ENCODE data around the gene NXN. TPM values are rescaled to one million over a fixed set of nuclear protein-coding genes. Genes with fewer than 3 reads are reported as not detected.
A peak's percentile ranks its signal among the peaks of the same experiment; 100 is the strongest.

NXN gene
- total RNA-seq, 1 donor from 2014 or later: 53.1 TPM

- Mint-ChIP-seq H3K27me3 (no peaks in the 10 kb centered on the region), H3K36me3 (ENCODE audit: insufficient read depth) (peaks cover 3% of the 10 kb centered on the region)
- DNase-seq (ENCODE audit: low spot score, unreplicated experiment): no peak
Observed at GRCh38 chr17:866568-867103, 112.9 kb downstream of the NXN start.

GRCh38 chr17:864315-864714 is 115.3 kb downstream of the NXN start:
- H3K27me3 Mint-ChIP-seq: no peaks in the 10 kb centered on the region
- H3K4me3 Mint-ChIP-seq (ENCODE audit: low read depth): no peak overlapping the region
- peak overlapping the region; percentile 5 for H3K27ac Mint-ChIP-seq
- no peaks in the 10 kb centered on the region for H3K9me3 Mint-ChIP-seq (ENCODE audit: low read depth)
- H3K36me3 Mint-ChIP-seq (ENCODE audit: insufficient read depth): peaks cover 2% of the 10 kb centered on the region
- no peak for DNase-seq (ENCODE audit: low spot score, unreplicated experiment)
- TF ChIP-seq CTCF (IDR thresholded peaks at IDR 0.05; ENCODE audit: unreplicated experiment): no peak
- peaks cover 1% of the 10 kb centered on the region for H3K4me1 Mint-ChIP-seq (ENCODE audit: low read depth)

More at GRCh38 chr17:866568-867103, 112.9 kb downstream of the NXN start:
- H3K4me3 Mint-ChIP-seq (ENCODE audit: low read depth): no peak overlapping the region
- H3K4me1 Mint-ChIP-seq (ENCODE audit: low read depth): no peaks in the 10 kb centered on the region
- H3K27ac Mint-ChIP-seq: no peak overlapping the region
- H3K9me3 Mint-ChIP-seq (ENCODE audit: low read depth): no peaks in the 10 kb centered on the region
- no peak for TF ChIP-seq CTCF (IDR thresholded peaks at IDR 0.05; ENCODE audit: unreplicated experiment)

- Mint-ChIP-seq H3K4me1 (ENCODE audit: low read depth) (peaks cover 1% of the 10 kb centered on the region), H3K27ac (no peak overlapping the region), H3K9me3 (ENCODE audit: low read depth) (no peaks in the 10 kb centered on the region), H3K36me3 (ENCODE audit: insufficient read depth) (peaks cover 2% of the 10 kb centered on the region), H3K27me3 (no peaks in the 10 kb centered on the region), H3K4me3 (ENCODE audit: low read depth) (no peak overlapping the region)
- DNase-seq (ENCODE audit: low spot score, unreplicated experiment): no peak
- no peak for TF ChIP-seq CTCF (IDR thresholded peaks at IDR 0.05; ENCODE audit: unreplicated experiment)
Observed at GRCh38 chr17:863880-864279, 115.7 kb downstream of the NXN start.

- no peak overlapping the region for H3K27ac Mint-ChIP-seq
- no peak for TF ChIP-seq CTCF (IDR thresholded peaks at IDR 0.05; ENCODE audit: unreplicated experiment)
- no peaks in the 10 kb centered on the region for H3K9me3 Mint-ChIP-seq (ENCODE audit: low read depth)
- H3K27me3 Mint-ChIP-seq: no peaks in the 10 kb centered on the region
- no peak for DNase-seq (ENCODE audit: low spot score, unreplicated experiment)
- H3K36me3 Mint-ChIP-seq (ENCODE audit: insufficient read depth): no peaks in the 10 kb centered on the region
- H3K4me3 Mint-ChIP-seq (ENCODE audit: low read depth): no peak overlapping the region
- H3K4me1 Mint-ChIP-seq (ENCODE audit: low read depth): peaks cover 1% of the 10 kb centered on the region
Observed at GRCh38 chr17:862582-862981, 117.0 kb downstream of the NXN start.

GRCh38 chr17:861364-861763 is 118.2 kb downstream of the NXN start:
- Mint-ChIP-seq H3K36me3 (ENCODE audit: insufficient read depth) (no peaks in the 10 kb centered on the region), H3K27me3 (no peaks in the 10 kb centered on the region), H3K27ac (no peak overlapping the region), H3K9me3 (ENCODE audit: low read depth) (no peaks in the 10 kb centered on the region), H3K4me1 (ENCODE audit: low read depth) (peaks cover 1% of the 10 kb centered on the region), H3K4me3 (ENCODE audit: low read depth) (no peak overlapping the region)
- TF ChIP-seq CTCF (IDR thresholded peaks at IDR 0.05; ENCODE audit: unreplicated experiment): no peak
- no peak for DNase-seq (ENCODE audit: low spot score, unreplicated experiment)

Measured in progenitor cell of endocrine pancreas (in vitro differentiated cells).